GM12892 (cell line): ENCODE measurements around the gene LRRC37A2.
"Not testable (repeated sequence)": the region's sequence is repeated elsewhere in the genome, so short reads cannot be mapped to it uniquely, and the experiment has no call there.

ENCODE experiments used
- POLR2A ChIP-seq: IDR thresholded peaks from 2 replicates; pipeline ENCODE4 v1.6.1; 2011; ENCODE audit warnings: low read depth, low read length, control low read depth
- POLR2AphosphoS5 ChIP-seq: IDR thresholded peaks from 2 replicates; pipeline ENCODE4 v1.6.1; 2011; ENCODE audit warnings: low read depth, low read length, control low read depth

DNA sequence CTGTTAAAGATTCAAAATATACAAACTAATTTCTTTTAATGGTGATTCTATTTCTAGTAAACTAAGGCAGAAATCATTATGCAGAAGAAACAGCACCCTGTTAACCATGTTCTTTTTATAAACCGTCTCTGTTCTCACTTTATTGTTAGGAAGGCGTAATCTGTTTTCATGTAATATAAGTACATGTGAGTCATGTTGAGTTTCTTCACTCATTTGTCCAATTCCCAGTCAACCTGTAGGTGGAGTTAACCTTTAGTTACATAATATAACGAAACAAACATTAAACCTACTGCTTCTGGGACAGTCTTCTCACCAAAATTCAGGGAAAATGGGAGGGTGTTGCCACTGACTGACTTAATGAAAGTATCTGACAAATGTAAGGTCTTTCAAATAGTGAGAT lies 37.8 kb upstream of the LRRC37A2 start:
- TF ChIP-seq POLR2A, POLR2AphosphoS5: not testable (repeated sequence)
